HG03045 (cell line): Measurements from ENCODE around the gene SEBOX.
"Not testable (repeated sequence)": the region's sequence is repeated elsewhere in the genome, so short reads cannot be mapped to it uniquely, and the experiment has no call there.

Experiments used
- ATAC-seq: cut with Tn5 transposase; IDR thresholded peaks from one replicate; pipeline ENCODE4 v1.9.1; 2021; ENCODE audit warnings: mild to moderate bottlenecking, moderate library complexity; ENCODE audit not compliant: unreplicated experiment

Gene SEBOX

DNA sequence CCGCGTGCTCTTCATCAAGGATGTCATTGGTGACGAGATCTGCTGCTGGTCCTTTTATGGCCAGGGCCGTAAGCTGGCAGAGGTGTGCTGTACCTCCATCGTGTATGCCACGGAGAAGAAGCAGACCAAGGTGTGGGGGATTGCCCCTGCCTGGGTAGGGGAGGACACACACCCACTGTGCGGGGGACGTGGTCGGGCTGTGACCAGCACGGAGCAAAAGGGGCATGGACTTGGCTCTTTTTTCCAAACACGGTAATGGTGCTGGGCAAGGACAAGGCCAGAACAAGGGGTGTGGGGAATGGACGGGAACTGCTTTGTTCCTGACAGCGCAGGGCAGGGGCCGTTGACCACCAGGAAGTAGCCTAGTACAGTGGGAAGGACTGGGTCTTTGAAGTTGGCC lies 22.7 kb downstream of the SEBOX start:
- no peak for ATAC-seq

DNA sequence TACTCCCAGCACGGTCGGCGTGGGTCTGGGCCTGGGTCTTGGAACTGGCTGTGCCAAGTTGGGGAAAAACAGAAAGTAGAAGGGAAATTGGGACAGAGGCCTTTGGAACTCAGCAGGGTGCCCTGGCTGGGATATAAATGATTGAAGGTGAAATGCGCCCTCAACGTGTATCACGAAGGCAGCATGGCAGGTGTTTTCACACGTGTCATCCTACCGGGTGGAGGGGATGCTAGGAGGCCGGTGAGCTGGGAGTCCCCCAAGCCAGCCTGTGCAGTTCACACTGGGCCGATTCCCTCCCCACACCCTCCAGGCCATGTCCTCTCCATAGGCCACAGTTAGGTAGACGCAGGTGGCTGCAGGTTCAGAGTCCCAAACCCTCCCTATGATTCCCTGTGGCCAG lies 23.5 kb downstream of the SEBOX start:
- no peak for ATAC-seq

DNA sequence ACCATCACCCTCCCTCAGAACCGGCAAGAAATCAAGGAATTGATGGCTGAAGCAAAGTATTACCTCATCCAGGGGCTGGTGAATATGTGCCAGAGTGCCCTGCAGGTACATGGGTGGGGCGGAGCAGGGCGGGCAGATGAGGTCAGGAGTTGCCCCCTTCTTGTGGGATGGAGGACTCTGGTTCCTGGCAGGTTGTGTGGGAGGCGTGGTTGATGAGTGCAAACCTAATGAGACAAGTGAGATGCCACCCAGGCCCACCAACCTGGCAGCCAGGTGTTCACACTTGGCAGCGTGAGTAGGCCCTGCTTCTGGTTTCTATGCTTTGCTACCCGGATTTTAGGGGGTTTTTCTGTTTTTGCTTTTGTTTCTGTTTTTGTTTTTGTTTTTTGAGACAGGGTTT lies 24.6 kb downstream of the SEBOX start:
- ATAC-seq = no peak

DNA sequence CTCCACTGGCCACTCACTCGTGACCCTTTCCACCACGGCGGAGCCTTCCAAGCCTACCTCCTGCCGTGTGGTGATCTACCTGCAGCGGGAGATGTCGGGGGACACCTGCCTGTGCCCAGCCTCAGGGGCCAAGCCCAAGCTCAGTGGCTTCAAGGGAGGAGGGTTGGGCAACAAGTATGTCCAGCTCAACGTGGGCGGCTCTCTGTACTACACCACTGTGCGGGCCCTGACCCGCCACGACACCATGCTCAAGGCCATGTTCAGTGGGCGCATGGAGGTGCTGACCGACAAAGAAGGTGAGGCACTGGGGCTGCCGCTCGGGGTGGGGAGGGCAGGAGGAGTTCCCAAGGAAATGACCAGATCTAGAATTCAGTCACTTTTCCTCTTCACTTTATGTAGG lies 25.6 kb downstream of the SEBOX start:
- no peak for ATAC-seq

DNA sequence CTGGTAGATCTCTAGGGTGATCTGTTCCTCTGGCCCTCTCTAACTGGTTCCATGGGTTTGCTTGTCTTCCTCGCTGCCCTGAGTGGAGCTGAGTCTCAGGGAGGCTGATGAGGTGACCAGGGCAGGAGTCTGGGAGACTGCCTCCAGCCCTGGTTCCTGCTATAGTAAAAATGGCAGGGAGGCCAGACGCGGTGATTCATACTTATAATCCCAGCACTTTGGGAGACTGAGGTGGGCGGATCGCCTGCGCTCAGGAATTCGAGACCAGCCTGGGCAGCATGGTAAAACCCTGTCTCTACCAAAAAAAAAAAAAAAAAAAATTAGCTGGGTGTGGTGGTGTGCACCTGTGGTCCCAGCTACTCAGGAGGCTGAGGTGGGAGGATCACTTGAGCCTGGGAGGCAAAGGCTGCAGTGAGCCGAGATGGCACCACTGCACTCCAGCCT lies 26.2 kb downstream of the SEBOX start:
- not testable (repeated sequence) for ATAC-seq

DNA sequence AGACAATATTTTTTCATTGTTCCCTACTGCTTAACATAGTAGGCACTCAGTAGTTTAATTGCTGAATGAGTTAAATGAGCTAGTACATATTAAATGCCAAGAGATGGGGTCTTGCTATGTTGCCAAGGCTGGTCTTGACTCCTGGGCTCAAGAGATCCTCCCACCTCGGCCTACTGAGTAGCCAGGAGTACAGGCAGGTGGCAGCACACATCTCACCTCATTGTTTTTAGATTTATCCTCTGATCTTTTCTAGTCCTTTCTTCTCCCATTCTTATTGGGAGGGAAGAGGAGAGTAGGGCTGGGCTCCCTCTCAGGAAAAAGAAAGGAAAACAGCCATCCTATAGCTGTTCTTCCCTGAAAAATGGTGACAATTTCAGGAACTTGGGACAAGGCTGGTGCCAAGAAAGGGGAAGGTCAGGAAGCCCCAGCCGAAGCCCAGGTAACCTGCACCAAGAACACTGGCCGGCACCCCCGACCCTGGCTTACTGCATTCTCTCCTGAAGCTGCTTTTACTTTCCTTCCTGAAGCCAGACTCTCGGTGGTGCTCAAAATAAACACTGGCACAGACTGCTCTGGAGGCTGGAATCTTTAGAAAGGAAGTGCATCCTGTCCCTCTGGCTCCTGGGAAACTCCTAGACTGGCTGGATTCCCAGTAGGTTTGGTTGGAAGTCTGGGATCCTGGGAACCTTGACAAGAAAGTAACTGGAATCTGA lies 26.8 kb downstream of the SEBOX start:
- no peak for ATAC-seq

DNA sequence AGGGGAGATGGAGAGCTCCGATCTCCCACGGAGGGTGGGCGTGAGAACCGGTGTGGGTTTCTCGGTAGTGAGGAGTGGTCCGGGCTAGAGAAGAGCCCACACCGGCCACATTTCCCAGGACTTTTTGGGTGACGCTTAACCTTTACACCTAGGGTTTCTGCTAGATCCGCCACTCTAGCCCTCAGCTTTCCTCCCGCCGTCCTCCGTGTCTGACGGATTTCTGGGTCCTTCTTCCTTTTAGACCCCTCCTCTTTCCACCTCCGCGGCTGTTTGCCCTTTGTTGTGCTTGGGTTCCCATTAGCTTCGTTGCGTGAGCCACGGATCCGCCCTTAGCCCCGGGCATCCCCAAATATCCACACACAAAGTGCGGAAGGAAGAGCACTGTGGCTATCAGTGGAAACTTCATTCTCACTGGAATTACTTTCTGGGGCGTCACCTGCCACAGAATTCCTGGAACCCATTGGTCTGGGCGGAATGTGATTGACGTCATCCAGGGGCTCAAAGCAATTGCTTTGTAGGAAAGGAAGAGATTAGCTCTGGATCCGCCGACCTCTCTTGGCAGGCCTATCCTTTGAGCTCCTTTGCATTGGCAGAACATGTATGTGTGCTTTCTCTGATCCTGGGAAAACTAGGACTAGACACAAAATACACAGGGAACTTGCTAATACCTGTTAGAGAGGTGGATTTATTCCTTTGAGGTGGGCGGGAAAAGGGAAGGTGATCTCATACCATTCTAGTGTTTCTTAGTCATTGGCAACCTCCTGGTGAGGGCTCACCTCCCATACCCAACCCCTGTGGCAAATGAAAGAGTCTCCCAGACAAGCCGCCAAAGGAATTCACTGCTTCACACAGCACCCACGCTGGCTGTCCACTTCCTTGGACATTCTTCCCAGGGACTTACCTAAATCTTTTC lies 28.8 kb downstream of the SEBOX start:
- ATAC-seq = no peak

DNA sequence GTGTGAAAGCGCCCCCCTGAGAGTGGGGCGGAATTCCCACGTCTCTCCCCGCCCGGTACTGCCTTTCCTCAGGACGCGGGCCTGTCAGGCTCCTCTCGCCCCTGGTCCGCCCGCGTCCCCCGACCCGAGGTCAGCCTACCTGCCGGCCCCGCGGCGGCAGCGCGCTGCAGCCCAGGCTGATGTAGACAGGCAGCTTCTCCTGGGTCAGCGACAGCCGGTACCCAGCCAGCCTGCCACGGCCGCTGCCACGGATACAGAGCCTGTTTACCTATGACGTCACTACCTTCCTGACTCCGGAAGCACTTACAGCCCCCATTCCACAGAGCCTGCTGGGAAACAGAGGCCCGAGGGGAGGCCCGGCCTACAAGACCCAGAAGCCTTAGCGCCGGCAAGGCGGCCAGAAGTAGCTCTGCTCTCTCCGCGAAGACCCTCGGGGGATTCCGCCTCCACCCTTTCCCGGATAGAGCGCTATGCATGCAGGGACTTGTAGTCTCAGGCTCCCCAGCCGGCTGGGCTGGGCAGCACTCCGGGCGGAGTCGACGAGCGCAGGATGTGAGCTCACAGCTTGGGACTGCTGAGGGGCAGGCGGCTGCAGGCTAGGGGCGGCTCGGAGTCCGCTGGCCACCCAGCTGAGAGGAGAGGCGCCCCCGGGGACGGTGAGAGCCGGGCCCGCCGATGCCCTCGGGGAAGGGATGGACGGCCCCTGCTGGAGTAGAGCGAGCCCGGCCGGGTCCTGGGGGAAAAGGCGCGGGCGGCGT lies 29.6 kb downstream of the SEBOX start, which contains the start of the genes IFT20 and TNFAIP1:
TSS of gene IFT20 (minus strand) at position 272 of the 758 bp plus-strand sequence. CDS start 3,487 bp downstream, outside the sequence.
TSS of gene TNFAIP1 (plus strand) at position 561 of the 758 bp plus-strand sequence. CDS start 3,761 bp downstream, outside the sequence.
- peak; percentile 95 for ATAC-seq

DNA sequence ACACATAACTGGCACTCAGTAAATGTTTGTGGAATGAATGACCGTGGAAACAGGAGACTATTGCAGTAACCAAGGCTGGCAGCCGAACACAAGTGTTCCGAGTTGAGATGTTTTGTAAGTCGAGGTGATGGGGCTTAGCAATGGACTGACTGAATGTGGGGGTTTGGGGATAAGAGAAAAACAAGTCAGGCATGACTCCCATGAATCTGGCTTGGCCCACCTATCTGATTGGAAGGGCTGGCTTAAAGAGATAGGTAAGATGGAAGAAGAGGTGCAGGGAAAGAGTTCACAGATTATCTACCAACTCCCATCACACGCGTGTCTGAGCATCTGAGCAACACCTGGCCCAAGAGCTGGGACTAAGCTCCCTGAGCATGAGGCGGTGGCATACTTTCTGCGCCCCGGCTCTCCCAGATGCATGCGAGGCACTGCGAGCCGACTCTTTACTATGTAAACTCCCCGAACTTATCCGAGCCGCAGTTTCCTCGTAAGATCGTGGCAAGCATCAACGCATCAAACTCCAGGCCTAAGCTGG lies 30.3 kb downstream of the SEBOX start:
- ATAC-seq = no peak

DNA sequence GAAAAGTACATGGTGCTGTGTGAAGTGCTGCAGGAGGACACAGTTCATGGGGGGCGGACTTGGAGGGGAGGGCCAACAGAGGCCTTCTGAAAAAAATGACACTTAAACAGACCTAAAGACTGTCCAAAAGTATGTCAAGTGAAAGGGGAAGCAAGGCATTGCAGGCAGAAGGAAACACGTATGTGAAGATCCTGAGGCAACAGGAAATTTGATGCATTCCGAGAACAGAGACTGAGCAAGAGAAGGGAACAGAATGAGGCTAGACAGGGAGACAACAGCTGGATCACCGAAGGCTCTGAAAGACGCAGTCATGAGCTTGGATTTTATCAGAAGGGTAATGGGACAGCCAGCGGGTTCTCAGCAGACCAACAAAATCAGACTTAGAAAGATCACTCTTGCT lies 30.8 kb downstream of the SEBOX start:
- no peak for ATAC-seq

DNA sequence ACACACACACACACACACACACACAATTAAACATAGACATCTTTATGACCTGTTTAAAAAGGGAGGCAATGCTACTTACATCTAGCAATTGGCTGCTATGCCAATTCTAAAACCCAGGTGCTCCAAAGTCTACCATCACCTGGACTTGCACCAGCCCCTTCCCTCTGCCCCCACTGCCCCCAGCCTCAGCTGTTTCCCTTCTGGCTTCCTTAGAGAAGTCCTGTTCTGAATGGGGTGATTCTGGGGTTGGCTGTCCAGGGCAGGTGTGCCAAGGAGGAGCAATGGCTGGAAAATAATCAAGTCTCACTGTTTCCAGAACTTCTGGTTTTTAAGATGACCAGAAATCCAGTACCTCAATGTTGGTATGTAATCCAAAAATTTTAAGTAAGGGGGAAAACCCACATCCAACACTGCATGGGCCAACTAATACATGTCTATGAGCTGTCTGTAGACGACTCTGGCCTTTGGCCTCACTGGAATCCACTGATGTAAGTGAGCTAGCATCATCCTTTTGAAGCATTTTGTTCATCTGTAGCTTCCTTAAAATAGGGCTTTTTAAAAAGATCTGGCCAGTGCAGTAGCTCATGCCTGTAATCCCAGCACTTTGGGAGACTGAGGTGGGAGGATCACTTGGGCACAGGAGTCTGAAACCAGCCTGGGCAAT lies 31.8 kb downstream of the SEBOX start:
- no peak for ATAC-seq

DNA sequence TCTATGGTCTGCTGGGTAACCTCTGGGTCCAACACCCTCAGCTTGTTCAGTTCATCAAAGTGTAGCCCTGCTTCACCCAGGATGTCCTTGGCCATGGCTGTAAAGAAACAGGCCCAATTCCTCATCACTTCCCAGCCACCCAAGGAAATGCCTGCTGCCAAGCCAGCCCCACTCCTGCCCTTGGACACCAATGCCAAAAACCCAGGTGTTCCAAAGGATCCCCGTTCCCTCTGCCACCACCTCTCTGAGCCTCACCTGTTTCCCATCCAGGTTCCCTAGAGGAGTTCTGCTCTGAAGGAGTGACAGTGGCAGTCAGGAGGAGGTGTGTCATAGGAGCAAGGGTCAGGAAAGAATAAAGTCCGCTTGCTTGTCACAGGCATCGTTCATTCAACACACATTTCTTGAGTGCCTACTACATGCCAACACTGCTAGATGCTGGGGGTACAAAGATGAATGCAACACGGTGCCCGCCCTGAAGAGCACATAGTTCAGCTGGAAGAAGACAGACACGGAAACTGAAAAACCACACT lies 33.0 kb downstream of the SEBOX start:
- ATAC-seq = no peak

DNA sequence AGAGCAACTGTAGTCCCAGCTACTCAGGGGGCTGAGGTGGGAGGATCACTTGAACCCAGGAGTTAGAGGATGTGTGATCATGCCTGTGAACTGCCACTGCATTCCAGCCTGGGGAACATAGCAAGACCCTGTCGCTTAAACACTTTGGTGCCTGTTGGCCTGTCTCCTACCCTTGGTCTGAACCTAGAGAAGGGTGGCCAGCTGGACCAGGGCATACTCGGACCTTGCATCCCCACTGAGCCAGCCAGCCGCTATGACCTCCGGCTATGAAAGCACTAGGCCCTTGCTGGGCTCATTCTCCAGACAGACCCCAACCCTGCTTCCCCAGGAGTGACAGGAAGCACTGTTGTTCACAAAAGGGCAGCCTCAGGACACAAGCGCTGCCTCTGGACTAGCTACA lies 34.3 kb downstream of the SEBOX start:
- ATAC-seq = no peak

DNA sequence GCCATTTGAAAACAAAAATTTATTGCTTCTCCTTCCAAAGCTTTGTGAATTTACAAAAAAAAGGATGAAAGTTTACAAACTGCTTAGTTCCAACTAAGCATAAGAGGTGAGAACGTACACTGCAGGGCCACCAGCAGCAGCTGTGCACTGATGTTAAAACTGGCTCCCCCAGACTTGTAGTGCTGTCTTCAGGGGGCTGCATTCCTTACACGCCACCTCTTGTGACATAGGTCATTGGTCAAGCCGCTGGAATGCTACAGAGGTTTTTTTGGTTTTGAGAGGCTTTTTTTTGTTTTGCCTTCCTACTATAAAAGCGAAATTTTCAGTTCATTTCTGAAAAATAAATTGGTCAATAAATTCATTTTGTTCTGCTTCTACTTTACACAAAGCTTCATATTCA lies 36.7 kb downstream of the SEBOX start:
- no peak for ATAC-seq

DNA sequence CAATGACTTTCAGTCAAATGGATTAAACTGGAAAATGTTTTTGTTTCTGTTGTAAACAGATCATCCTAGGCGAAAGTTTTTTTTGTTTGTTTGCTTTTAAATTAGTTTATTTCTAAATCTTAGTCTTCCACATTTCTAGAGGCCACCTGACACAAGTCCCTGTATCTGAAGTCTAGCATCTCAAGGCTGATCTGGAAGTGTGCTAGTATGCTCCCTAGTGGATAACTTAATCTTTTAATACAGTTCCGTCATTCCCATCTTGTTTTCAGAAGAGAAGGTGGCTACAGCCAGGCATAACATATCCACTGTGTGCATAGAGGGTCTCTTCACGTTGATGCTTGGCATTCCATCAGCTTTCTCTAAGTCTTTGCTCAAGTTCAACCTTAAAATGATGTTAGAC lies 37.3 kb downstream of the SEBOX start:
- no peak for ATAC-seq

DNA sequence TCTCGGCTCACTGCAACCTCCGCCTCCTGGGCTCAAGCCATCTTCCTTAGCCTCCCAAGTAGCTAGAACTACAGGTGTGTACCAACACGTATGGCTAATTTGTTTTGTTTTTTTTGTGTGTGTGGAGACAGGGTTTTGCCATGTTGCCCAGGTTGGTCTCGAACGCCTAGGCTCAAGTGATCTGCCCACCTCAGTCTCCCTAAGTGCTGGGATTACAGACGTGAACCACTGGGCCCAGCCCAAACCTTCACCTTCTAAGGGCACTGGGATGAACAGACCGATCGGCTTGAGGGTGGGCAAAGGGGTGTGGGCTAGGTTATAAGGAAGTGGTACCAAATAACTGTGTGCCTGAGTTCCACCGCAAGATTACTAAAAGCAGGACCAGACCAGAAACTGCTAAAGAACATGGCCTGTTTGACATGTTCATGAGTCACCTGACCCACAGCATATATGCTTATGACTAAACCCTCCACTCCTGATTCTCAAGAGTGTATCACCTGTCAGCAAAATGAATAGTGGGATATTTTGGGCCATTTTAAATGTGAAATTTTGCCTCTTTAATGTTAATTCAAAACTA lies 37.9 kb downstream of the SEBOX start:
- ATAC-seq = no peak

DNA sequence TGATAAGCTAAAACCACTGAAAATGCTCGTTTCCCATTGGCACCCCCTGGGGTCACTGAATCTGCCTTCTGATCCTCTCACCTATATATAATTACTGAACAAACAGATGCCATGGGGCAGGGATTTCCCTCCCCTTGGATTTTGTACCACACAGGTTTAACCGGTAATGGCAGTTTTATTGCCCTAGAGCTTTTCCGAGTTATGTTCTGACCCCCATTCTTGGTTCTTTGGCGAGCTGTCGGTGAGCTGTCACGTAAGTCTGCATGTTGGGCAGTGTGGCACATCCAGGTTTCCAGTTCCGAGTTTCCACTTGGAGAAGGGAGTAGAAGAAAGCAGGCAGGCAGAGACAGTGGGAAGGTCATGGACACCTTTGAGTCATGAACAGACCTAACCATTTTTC lies 38.9 kb downstream of the SEBOX start:
- ATAC-seq = no peak

DNA sequence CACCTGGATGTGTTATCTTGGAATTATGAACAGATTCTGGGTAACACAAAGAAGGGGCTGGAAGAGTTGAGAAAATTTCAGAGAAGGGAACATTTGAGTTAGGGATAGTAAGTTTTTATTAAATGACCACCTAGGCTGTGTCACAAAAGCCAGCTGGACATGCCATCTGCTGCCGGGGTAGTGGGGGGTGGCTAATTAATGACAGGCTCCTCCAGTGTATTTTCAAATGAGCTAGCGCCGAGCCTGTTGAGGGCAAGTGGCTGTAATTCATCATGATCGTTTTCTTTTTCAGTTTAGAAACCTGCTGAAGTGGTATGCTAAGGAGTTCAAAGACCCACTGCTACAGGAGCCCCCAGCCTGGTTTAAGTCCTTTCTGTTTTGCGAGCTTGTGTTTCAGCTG lies 39.8 kb downstream of the SEBOX start:
- ATAC-seq = no peak

DNA sequence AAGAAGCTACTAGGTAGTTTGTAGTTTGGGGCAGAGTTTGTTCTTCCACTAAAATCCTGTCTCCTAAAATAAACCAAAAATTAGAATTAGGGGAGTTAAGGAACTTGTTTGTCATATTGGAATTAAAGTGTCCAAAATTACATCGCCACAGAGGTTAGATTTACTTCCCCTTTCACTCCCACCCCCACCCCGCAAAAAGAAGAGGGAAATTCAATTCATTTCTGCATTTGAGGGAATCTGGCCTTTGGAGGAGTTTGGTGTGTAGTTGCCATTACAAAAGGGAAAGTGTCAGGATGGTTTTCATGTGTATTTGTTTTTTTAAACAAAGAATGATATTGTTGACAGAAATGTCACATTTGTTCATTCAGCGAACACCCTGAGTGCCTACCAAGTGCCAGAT lies 40.2 kb downstream of the SEBOX start:
- no peak for ATAC-seq

DNA sequence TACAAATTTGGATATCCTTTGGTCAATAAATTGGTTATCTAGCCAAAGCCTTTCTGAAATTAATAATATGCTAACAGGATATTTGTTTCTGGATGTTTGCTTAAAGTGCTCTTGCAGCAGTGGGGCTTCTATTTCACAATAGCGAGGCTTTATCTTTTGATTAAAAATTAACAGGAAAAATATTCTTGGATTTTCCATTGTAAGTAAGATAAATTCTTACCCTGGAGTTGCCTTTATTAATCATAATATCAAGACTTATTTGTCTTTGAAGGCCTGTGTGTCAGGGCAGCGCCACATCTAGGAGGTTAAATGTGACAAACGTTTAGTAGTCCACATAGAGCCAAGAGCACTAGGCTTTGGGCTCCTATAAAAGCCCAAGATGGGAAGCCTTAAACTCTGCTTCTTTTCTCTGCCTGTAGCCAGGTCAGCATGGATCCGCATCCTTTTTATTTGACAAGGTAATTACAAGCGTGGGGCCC lies 40.7 kb downstream of the SEBOX start:
- no peak for ATAC-seq
